HEK293 (cell line): Measurements from ENCODE around the gene WDR43.

Source experiments
- CTCF ChIA-PET: fragments of 350-600 bp; formaldehyde crosslinking; extraction: SDS; loops from one replicate; lab custom pipeline; 2021; ENCODE audit warnings: antibody characterized with exemption; lab: Yijun Ruan, JAX
- POLR2A ChIA-PET: fragments of 300-600 bp; formaldehyde crosslinking; extraction: SDS; loops from one replicate; lab custom pipeline; 2020; ENCODE audit warnings: antibody characterized with exemption, inconsistent platforms; lab: Yijun Ruan, JAX
- H3K27ac ChIP-seq: fragments of 200-500 bp; sonication (Bioruptor generic); 2 replicates; pipeline ENCODE4 v1.5.1; 2014; ENCODE audit warnings: low read depth, low read length, control low read depth, inconsistent platforms; ENCODE audit errors: extremely low read depth
- H3K36me3 ChIP-seq, 2 experiments: fragments of 200-500 bp in 1 of 2; sonication (Bioruptor generic) in 1 of 2; 1 replicate in 1 of 2; 2 replicates in 1 of 2; pipeline ENCODE4 v1.5.1; 2014 to 2017; ENCODE audit warnings: inconsistent platforms in 2 of 2, low read length in 2 of 2; ENCODE audit not compliant: control insufficient read depth in 2 of 2, insufficient read depth in 1 of 2
- H3K4me1 ChIP-seq: fragments of 200-500 bp; sonication (Bioruptor generic); 2 replicates; pipeline ENCODE4 v1.5.1; 2014; ENCODE audit warnings: mild to moderate bottlenecking, low read length, inconsistent platforms; ENCODE audit not compliant: control insufficient read depth, insufficient read depth
- H3K4me3 ChIP-seq: 2 replicates; pipeline ENCODE4 v1.5.1; 2011; ENCODE audit warnings: low read depth, mild to moderate bottlenecking, control low read depth, low read length, moderate library complexity
- H3K9me3 ChIP-seq: fragments of 200-500 bp; sonication (Bioruptor generic); 2 replicates; pipeline ENCODE4 v1.5.1; 2014; ENCODE audit warnings: low read depth, low read length, inconsistent platforms; ENCODE audit not compliant: control insufficient read depth, insufficient read depth
- EGR2 ChIP-seq: fragments of 450-650 bp; formaldehyde crosslinking; IDR thresholded peaks from 2 replicates; pipeline ENCODE4 v1.5.1; 2016; ENCODE audit warnings: low read depth, missing biosample characterization, missing genetic modification characterization
- IKZF3 ChIP-seq: fragments of 450-650 bp; IDR thresholded peaks from 2 replicates; pipeline ENCODE4 v1.5.0; 2018; ENCODE audit warnings: missing biosample characterization, mild to moderate bottlenecking, missing genetic modification characterization, moderate library complexity
- SCRT2 ChIP-seq: fragments of 450-650 bp; formaldehyde crosslinking; IDR thresholded peaks from 2 replicates; pipeline ENCODE4 v1.5.1; 2016; ENCODE audit warnings: missing biosample characterization, missing genetic modification characterization
- SETDB1 ChIP-seq: IDR thresholded peaks from one replicate; pipeline ENCODE4 v1.6.1; 2017; ENCODE audit warnings: mild to moderate bottlenecking, low read length, moderate library complexity, mixed read lengths; ENCODE audit not compliant: insufficient read length
- YY1 ChIP-seq: fragments of 450-650 bp; formaldehyde crosslinking; IDR thresholded peaks from 2 replicates; pipeline ENCODE4 v1.5.1; 2018; ENCODE audit warnings: missing biosample characterization, missing genetic modification characterization
- ZNF529 ChIP-seq: fragments of 450-650 bp; formaldehyde crosslinking; IDR thresholded peaks from 2 replicates; pipeline ENCODE4 v1.5.1; 2017; ENCODE audit warnings: missing genetic modification characterization, missing biosample characterization; ENCODE audit not compliant: insufficient replicate concordance
- ZNF549 ChIP-seq: fragments of 450-650 bp; IDR thresholded peaks from 2 replicates; pipeline ENCODE4 v1.5.1; 2018; ENCODE audit warnings: missing biosample characterization, missing genetic modification characterization, mild to moderate bottlenecking, inconsistent platforms, moderate library complexity
- ZNF571 ChIP-seq: fragments of 450-650 bp; formaldehyde crosslinking; IDR thresholded peaks from 2 replicates; pipeline ENCODE4 v1.5.0; 2017; ENCODE audit warnings: missing biosample characterization, missing genetic modification characterization
- ZNF596 ChIP-seq: fragments of 450-650 bp; IDR thresholded peaks from 2 replicates; pipeline ENCODE4 v1.5.0; 2018; ENCODE audit warnings: missing biosample characterization, mild to moderate bottlenecking, missing genetic modification characterization, moderate library complexity
- ZNF776 ChIP-seq: fragments of 450-650 bp; formaldehyde crosslinking; IDR thresholded peaks from 2 replicates; pipeline ENCODE4 v1.5.0; 2017; ENCODE audit warnings: missing biosample characterization, missing genetic modification characterization, borderline replicate concordance
- ZNF785 ChIP-seq: fragments of 450-650 bp; formaldehyde crosslinking; IDR thresholded peaks from 2 replicates; pipeline ENCODE4 v1.5.1; 2016; ENCODE audit warnings: missing biosample characterization, missing genetic modification characterization
- ZSCAN30 ChIP-seq: fragments of 450-650 bp; IDR thresholded peaks from 2 replicates; pipeline ENCODE4 v1.5.1; 2018; ENCODE audit warnings: missing biosample characterization, mild to moderate bottlenecking, missing genetic modification characterization, moderate library complexity
- TF ChIP-seq, protein P1 (sequence below): IDR thresholded peaks from 2 replicates; pipeline ENCODE4 v1.6.1; 2011; ENCODE audit warnings: mild to moderate bottlenecking, low read depth, low read length, borderline replicate concordance
- TF ChIP-seq, protein P2 (sequence below): fragments of 450-650 bp; formaldehyde crosslinking; conservative IDR thresholded peaks from 2 replicates; pipeline ENCODE4 v1.5.1; 2016; ENCODE audit warnings: low read depth, missing biosample characterization, missing genetic modification characterization
- TF ChIP-seq, protein P3 (sequence below): fragments of 450-650 bp; formaldehyde crosslinking; IDR thresholded peaks from 2 replicates; pipeline ENCODE4 v1.5.1; 2016; ENCODE audit warnings: missing biosample characterization, missing genetic modification characterization
- TF ChIP-seq, protein P4 (sequence below): fragments of 450-650 bp; formaldehyde crosslinking; IDR thresholded peaks from 2 replicates; pipeline ENCODE4 v1.5.1; 2016; ENCODE audit warnings: missing biosample characterization, missing genetic modification characterization

WDR43 gene

DNA sequence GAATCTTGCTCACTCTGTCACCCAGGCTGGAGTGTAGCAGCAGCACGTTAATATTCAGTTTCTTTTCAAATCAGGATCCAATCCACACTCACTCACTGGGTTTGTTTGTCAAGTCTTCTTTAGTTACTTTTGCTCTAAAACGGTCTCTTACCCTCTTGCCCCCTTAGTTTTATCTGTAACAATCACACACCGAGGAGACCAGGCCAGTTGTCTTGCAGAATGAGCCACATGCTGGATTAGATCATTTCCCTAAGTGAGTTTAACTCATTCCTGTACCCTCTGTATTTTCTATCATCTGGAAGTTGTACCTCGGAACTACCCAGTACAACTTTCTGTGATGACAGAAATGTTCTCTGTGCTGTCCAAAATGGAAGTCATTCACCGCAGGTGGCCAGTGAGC lies 65.9 kb downstream of the WDR43 start:
- CTCF ChIA-PET: interaction anchor here (0.5 to 2.4 kb wide), 3 partner anchors 235 to 510 kb away, joined by 4 to 17 read pairs (median 5); no protein-coding TSS in a partner anchor
- Histone ChIP-seq H3K4me1 (no peaks in the 10 kb centered on the region), H3K36me3 (no peaks in the 10 kb centered on the region), H3K4me3 (no peak overlapping the region), H3K9me3 (no peaks in the 10 kb centered on the region), H3K27ac (no peak overlapping the region)
- TF ChIP-seq YY1: no peak
- TF ChIP-seq, protein P1, sequence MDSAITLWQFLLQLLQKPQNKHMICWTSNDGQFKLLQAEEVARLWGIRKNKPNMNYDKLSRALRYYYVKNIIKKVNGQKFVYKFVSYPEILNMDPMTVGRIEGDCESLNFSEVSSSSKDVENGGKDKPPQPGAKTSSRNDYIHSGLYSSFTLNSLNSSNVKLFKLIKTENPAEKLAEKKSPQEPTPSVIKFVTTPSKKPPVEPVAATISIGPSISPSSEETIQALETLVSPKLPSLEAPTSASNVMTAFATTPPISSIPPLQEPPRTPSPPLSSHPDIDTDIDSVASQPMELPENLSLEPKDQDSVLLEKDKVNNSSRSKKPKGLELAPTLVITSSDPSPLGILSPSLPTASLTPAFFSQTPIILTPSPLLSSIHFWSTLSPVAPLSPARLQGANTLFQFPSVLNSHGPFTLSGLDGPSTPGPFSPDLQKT: no peak
- TF ChIP-seq, protein P2, sequence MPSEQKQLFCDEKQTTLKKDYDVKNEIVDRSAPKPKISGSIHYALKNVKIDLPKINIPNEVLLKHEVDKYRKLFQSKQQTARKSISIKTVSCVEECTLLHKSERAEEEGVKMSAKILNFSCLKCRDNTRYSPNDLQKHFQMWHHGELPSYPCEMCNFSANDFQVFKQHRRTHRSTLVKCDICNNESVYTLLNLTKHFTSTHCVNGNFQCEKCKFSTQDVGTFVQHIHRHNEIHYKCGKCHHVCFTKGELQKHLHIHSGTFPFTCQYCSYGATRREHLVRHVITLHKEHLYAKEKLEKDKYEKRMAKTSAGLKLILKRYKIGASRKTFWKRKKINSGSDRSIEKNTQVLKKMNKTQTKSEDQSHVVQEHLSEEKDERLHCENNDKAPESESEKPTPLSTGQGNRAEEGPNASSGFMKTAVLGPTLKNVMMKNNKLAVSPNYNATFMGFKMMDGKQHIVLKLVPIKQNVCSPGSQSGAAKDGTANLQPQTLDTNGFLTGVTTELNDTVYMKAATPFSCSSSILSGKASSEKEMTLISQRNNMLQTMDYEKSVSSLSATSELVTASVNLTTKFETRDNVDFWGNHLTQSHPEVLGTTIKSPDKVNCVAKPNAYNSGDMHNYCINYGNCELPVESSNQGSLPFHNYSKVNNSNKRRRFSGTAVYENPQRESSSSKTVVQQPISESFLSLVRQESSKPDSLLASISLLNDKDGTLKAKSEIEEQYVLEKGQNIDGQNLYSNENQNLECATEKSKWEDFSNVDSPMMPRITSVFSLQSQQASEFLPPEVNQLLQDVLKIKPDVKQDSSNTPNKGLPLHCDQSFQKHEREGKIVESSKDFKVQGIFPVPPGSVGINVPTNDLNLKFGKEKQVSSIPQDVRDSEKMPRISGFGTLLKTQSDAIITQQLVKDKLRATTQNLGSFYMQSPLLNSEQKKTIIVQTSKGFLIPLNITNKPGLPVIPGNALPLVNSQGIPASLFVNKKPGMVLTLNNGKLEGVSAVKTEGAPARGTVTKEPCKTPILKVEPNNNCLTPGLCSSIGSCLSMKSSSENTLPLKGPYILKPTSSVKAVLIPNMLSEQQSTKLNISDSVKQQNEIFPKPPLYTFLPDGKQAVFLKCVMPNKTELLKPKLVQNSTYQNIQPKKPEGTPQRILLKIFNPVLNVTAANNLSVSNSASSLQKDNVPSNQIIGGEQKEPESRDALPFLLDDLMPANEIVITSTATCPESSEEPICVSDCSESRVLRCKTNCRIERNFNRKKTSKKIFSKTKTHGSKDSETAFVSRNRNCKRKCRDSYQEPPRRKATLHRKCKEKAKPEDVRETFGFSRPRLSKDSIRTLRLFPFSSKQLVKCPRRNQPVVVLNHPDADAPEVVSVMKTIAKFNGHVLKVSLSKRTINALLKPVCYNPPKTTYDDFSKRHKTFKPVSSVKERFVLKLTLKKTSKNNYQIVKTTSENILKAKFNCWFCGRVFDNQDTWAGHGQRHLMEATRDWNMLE: no peak
- no peak for TF ChIP-seq ZNF549 (tag by site-specific recombination)
- TF ChIP-seq SCRT2 (tag by site-specific recombination): no peak
- no peak for TF ChIP-seq IKZF3
- TF ChIP-seq ZSCAN30 (tag by site-specific recombination): no peak
- no peak for TF ChIP-seq EGR2 (tag by site-specific recombination)
- no peak for TF ChIP-seq ZNF529 (tag by site-specific recombination)
- POLR2A ChIA-PET: no interaction called here

DNA sequence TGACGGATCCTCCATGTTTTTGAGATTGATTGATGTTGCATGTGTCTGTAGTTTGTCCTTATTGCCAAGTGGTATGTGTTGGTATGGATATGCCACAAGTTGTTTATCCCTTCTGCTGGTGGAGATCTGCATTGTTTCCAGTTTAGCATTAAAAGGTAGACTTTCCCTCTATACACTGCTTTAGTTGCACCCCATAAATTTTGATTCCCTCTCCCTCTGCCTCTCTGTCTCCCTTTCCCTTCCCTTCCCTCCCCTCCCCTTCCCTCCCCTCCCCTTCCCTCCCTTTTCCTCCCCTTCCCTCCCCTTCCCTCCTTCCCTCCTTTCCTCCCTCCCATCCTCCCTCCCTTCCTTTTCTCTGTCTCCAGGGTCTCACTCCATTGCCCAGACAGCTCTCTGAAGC lies 68.0 kb downstream of the WDR43 start:
- Histone ChIP-seq H3K4me3 (no peak overlapping the region), H3K9me3 (no peaks in the 10 kb centered on the region), H3K4me1 (no peaks in the 10 kb centered on the region), H3K36me3 (no peaks in the 10 kb centered on the region), H3K27ac (no peak overlapping the region)
- TF ChIP-seq ZNF571 (tag by site-specific recombination): no peak
- TF ChIP-seq, protein P3, sequence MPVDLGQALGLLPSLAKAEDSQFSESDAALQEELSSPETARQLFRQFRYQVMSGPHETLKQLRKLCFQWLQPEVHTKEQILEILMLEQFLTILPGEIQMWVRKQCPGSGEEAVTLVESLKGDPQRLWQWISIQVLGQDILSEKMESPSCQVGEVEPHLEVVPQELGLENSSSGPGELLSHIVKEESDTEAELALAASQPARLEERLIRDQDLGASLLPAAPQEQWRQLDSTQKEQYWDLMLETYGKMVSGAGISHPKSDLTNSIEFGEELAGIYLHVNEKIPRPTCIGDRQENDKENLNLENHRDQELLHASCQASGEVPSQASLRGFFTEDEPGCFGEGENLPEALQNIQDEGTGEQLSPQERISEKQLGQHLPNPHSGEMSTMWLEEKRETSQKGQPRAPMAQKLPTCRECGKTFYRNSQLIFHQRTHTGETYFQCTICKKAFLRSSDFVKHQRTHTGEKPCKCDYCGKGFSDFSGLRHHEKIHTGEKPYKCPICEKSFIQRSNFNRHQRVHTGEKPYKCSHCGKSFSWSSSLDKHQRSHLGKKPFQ (tag by site-specific recombination): no peak
- ChIA-PET POLR2A (no interaction called here), CTCF (no interaction called here)

DNA sequence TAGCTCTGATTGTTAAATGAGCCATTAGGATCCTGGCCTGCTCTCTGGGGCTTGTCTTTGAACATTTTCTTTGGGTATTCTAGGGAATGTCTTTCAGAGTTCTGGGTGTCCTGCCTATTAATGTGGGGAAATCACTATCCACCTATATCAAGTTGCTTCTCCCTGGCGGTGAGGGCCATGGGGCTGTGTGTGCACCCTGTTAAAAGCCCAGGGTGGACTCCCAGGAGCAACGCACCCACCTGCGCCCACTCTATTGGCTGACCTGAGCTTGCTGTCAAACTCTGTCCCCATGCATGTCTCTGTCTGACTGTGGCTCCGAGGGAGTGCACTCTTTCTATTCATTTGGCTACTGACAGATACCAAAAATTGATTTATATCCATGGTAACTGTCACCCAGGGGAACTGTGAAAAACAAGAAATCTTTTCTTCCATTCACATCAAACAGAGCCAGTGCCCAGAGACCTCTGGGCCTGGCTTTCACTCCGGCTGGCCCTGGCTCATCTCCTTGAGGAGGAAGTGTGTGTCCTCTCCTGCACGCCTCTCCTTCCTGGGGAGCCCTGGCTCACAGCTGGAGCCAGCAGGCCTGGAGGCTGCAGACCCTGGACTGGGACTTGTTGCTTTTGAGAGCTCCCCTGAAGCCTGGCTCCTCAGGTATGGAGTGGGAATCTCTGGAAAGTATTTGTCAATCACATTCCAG lies 76.1 kb downstream of the WDR43 start:
- no peaks in the 10 kb centered on the region for H3K4me1 ChIP-seq
- no peaks in the 10 kb centered on the region; the same call in 1 of the 2 replicates for H3K9me3 ChIP-seq
- ChIA-PET POLR2A (no interaction called here), CTCF (no interaction called here)
- H3K27ac ChIP-seq: no peak overlapping the region
- TF ChIP-seq, protein P4, sequence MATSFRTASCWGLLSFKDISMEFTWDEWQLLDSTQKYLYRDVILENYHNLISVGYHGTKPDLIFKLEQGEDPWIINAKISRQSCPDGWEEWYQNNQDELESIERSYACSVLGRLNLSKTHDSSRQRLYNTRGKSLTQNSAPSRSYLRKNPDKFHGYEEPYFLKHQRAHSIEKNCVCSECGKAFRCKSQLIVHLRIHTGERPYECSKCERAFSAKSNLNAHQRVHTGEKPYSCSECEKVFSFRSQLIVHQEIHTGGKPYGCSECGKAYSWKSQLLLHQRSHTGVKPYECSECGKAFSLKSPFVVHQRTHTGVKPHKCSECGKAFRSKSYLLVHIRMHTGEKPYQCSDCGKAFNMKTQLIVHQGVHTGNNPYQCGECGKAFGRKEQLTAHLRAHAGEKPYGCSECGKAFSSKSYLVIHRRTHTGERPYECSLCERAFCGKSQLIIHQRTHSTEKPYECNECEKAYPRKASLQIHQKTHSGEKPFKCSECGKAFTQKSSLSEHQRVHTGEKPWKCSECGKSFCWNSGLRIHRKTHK (tag by site-specific recombination): no peak
- TF ChIP-seq ZNF776 (tag by site-specific recombination) (no peak), ZNF785 (tag by site-specific recombination) (no peak), ZNF596 (tag by site-specific recombination) (no peak), SETDB1 (no peak)
- H3K36me3 ChIP-seq: no peaks in the 10 kb centered on the region
- no peak overlapping the region for H3K4me3 ChIP-seq
